Keratinocyte (primary cell): Measurements from ENCODE around the gene KAT2B.

Experiments used
- CTCF ChIP-seq, 3 experiments: IDR thresholded peaks in 1 of 3; conservative IDR thresholded peaks in 1 of 3; optimal IDR thresholded peaks in 1 of 3; 2 replicates in 2 of 3; 3 replicates in 1 of 3; pipeline versions ENCODE3 to v1.5.1; 2011; ENCODE audit warnings: low read length in 3 of 3, mild to moderate bottlenecking in 3 of 3, moderate library complexity in 2 of 3, control low read depth in 1 of 3, inconsistent platforms in 1 of 3; ENCODE audit not compliant: insufficient read depth in 2 of 3; ENCODE audit errors: extremely low read depth in 1 of 3
- EZH2 ChIP-seq: IDR thresholded peaks from one replicate; pipeline ENCODE4 v1.6.1; 2012; ENCODE audit warnings: inconsistent platforms, mild to moderate bottlenecking, low read length, moderate library complexity

DNA sequence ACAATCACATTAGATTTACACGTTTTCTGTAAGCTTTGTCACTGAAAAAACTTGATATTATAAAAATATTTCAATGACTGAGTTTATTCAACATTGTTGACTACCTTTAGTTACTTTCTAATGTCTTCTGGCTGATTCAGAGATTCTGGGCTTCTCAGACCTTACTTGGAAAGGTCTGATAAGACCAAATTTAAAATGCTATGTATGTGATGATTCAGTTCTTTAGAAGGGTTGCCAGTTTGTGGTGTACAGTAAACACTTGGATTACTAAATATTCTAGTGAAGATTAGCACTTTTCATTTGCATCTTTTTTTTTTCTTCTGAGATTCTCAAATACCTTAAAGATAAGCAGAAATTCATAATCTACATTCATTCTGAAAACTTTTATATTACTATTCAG lies 96.0 kb downstream of the KAT2B start:
- TF ChIP-seq CTCF (optimal IDR thresholded peaks at IDR 0.05 in 1 of 3, IDR thresholded peaks at IDR 0.05 in 1 of 3, conservative IDR thresholded peaks at IDR 0.05 in 1 of 3; ENCODE audit: extremely low read depth in 1 of 3, insufficient read depth in 2 of 3, low read length in 3 of 3) (no peak), EZH2 (no peak)
